ENCODE results near the gene ARHGAP27. TPM values are rescaled to one million over a fixed set of nuclear protein-coding genes. Genes with fewer than 3 reads are reported as not detected.

ARHGAP27 gene
- total and polyA plus RNA-seq, 2 of the 13 experiments (the other 11 are each of a cell fraction or from before 2014, with no cell fraction given), result 15.5 to 18.9 TPM

GRCh38 chr17:45371414-45372324 is 61.0 kb downstream of the ARHGAP27 start (continued):
- no peak; the same call in 1 of the 2 replicates for TF ChIP-seq NR2C2 (CRISPR knock-in tag; IDR thresholded peaks at IDR 0.05; ENCODE audit: borderline replicate concordance)
- TF ChIP-seq ARNT2 (CRISPR knock-in tag; IDR thresholded peaks at IDR 0.05; ENCODE audit: low read depth), result peak; percentile 96
- no peak for TF ChIP-seq KLF9 (CRISPR knock-in tag; IDR thresholded peaks at IDR 0.05; ENCODE audit: low read depth)
- 0 out of 2 replicates have a peak, but pooled peaks have one; percentile 23 for TF ChIP-seq YEATS4 (CRISPR knock-in tag; IDR thresholded peaks at IDR 0.05; ENCODE audit: borderline replicate concordance)
- peak; percentile 10 for TF ChIP-seq PHF5A (CRISPR knock-in tag; IDR thresholded peaks at IDR 0.05; ENCODE audit: low read depth, unreplicated experiment)
- no peak for TF ChIP-seq ZNF737 (CRISPR knock-in tag; IDR thresholded peaks at IDR 0.05; ENCODE audit: borderline replicate concordance)
- peak; percentile 12; the same call in 1 of the 2 replicates for TF ChIP-seq ZBTB2 (CRISPR knock-in tag; IDR thresholded peaks at IDR 0.05; ENCODE audit: low read depth)
- no peak for TF ChIP-seq ATF1 (CRISPR knock-in tag; IDR thresholded peaks at IDR 0.05)
- TF ChIP-seq ZNF296 (CRISPR knock-in tag; conservative IDR thresholded peaks at IDR 0.05), result no peak
- TF ChIP-seq JARID2 (CRISPR knock-in tag; IDR thresholded peaks at IDR 0.05; ENCODE audit: insufficient replicate concordance), result no peak
- TF ChIP-seq NAIF1 (CRISPR knock-in tag; IDR thresholded peaks at IDR 0.05; ENCODE audit: borderline replicate concordance), result no peak
- TF ChIP-seq, protein P1, sequence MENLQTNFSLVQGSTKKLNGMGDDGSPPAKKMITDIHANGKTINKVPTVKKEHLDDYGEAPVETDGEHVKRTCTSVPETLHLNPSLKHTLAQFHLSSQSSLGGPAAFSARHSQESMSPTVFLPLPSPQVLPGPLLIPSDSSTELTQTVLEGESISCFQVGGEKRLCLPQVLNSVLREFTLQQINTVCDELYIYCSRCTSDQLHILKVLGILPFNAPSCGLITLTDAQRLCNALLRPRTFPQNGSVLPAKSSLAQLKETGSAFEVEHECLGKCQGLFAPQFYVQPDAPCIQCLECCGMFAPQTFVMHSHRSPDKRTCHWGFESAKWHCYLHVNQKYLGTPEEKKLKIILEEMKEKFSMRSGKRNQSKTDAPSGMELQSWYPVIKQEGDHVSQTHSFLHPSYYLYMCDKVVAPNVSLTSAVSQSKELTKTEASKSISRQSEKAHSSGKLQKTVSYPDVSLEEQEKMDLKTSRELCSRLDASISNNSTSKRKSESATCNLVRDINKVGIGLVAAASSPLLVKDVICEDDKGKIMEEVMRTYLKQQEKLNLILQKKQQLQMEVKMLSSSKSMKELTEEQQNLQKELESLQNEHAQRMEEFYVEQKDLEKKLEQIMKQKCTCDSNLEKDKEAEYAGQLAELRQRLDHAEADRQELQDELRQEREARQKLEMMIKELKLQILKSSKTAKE (CRISPR knock-in tag; IDR thresholded peaks at IDR 0.05; ENCODE audit: borderline replicate concordance), result 0 out of 2 replicates have a peak, but pooled peaks have one; percentile 42
- TF ChIP-seq TRIM24 (CRISPR knock-in tag; IDR thresholded peaks at IDR 0.05), result no peak
- TF ChIP-seq ZKSCAN5 (CRISPR knock-in tag; IDR thresholded peaks at IDR 0.05), result no peak
- TF ChIP-seq, protein P2, sequence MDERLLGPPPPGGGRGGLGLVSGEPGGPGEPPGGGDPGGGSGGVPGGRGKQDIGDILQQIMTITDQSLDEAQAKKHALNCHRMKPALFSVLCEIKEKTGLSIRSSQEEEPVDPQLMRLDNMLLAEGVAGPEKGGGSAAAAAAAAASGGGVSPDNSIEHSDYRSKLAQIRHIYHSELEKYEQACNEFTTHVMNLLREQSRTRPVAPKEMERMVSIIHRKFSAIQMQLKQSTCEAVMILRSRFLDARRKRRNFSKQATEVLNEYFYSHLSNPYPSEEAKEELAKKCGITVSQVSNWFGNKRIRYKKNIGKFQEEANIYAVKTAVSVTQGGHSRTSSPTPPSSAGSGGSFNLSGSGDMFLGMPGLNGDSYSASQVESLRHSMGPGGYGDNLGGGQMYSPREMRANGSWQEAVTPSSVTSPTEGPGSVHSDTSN (CRISPR knock-in tag; IDR thresholded peaks at IDR 0.05), result no peak
- TF ChIP-seq RORA (CRISPR knock-in tag; IDR thresholded peaks at IDR 0.05), result no peak
- TF ChIP-seq, protein P3, sequence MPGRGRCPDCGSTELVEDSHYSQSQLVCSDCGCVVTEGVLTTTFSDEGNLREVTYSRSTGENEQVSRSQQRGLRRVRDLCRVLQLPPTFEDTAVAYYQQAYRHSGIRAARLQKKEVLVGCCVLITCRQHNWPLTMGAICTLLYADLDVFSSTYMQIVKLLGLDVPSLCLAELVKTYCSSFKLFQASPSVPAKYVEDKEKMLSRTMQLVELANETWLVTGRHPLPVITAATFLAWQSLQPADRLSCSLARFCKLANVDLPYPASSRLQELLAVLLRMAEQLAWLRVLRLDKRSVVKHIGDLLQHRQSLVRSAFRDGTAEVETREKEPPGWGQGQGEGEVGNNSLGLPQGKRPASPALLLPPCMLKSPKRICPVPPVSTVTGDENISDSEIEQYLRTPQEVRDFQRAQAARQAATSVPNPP (CRISPR knock-in tag; IDR thresholded peaks at IDR 0.05), result no peak
- TF ChIP-seq ZNF770 (CRISPR knock-in tag; IDR thresholded peaks at IDR 0.05), result peak; percentile 66; the same call in 1 of the 2 replicates
- peak; percentile 45 for TF ChIP-seq GFI1 (CRISPR knock-in tag; IDR thresholded peaks at IDR 0.05; ENCODE audit: borderline replicate concordance)
- TF ChIP-seq NFE2L1 (CRISPR knock-in tag; IDR thresholded peaks at IDR 0.05; ENCODE audit: borderline replicate concordance), result no peak
- TF ChIP-seq MATR3 (CRISPR knock-in tag; IDR thresholded peaks at IDR 0.05), result no peak

Data from HepG2 (cell line).